ENCODE data around the gene RTN4RL1.

RTN4RL1 gene

GRCh38 chr17:1912146-1912545 lies 113.0 kb downstream of the RTN4RL1 start:
- Histone ChIP-seq H3K79me2 (ENCODE audit: control insufficient read depth, low read length) (no peaks in the 10 kb centered on the region), H3K27ac (ENCODE audit: low read depth, low read length) (no peak overlapping the region), H3K27me3 (ENCODE audit: control insufficient read depth, low read length) (peaks cover 23% of the 10 kb centered on the region), H3K4me2 (ENCODE audit: low read length) (no peak overlapping the region), H3K4me3 (ENCODE audit: low read length) (no peak overlapping the region), H3K36me3 (ENCODE audit: control insufficient read depth, low read length) (no peaks in the 10 kb centered on the region), H3F3A (ENCODE audit: control insufficient read depth, insufficient read depth) (no peaks in the 10 kb centered on the region), H3K9me2 (replicated peaks; ENCODE audit: control insufficient read depth, low read length) (no peaks in the 10 kb centered on the region), H3K9me3 (ENCODE audit: control insufficient read depth, insufficient read depth, low read length) (no peaks in the 10 kb centered on the region), H4K20me1 (ENCODE audit: control insufficient read depth, insufficient read depth, low read depth, low read length) (no peaks in the 10 kb centered on the region), H3K4me1 (ENCODE audit: control insufficient read depth, low read length) (peaks cover 25% of the 10 kb centered on the region)
- TF ChIP-seq EZH2phosphoT487 (IDR thresholded peaks at IDR 0.05; ENCODE audit: borderline replicate concordance, low read length): no peak
- TF ChIP-seq CTCF (IDR thresholded peaks at IDR 0.05; ENCODE audit: low read depth, low read length, poor library complexity, severe bottlenecking): no peak

DNA sequence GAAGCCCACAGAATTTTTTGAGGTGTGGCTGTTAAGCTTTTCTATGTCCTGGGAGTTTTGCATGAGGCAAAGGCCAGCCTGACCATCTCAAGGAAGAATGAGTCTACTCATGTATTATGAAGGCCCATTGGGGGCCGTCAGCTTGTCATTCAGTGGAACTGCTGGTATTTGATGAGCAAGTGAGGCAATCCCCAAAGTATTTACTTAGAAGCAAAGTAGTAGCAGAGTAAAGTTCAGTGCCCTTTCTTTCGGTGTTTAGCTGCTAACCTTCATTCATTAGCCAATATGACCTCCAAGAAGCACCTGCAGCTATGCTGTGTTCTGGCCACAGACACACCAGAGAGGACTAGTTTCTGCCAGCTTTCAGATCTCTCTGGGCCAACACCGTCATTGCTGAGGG lies 115.1 kb downstream of the RTN4RL1 start:
- Histone ChIP-seq H3K4me2 (ENCODE audit: low read length) (no peak overlapping the region), H3K9me2 (replicated peaks; ENCODE audit: control insufficient read depth, low read length) (no peaks in the 10 kb centered on the region), H3K79me2 (ENCODE audit: control insufficient read depth, low read length) (no peaks in the 10 kb centered on the region)

GRCh38 chr17:1908699-1909309 lies 116.3 kb downstream of the RTN4RL1 start:
- H3K36me3 ChIP-seq (ENCODE audit: control insufficient read depth, low read length): no peaks in the 10 kb centered on the region
- no peaks in the 10 kb centered on the region for H4K20me1 ChIP-seq (ENCODE audit: control insufficient read depth, insufficient read depth, low read depth, low read length)
- no peak overlapping the region for H3K27ac ChIP-seq (ENCODE audit: low read depth, low read length)
- peaks cover 23% of the 10 kb centered on the region for H3K27me3 ChIP-seq (ENCODE audit: control insufficient read depth, low read length)
- H3K9me3 ChIP-seq (ENCODE audit: control insufficient read depth, insufficient read depth, low read length): no peaks in the 10 kb centered on the region
- H3K4me3 ChIP-seq (ENCODE audit: low read length): peak overlapping the region; percentile 39
- TF ChIP-seq EZH2phosphoT487 (IDR thresholded peaks at IDR 0.05; ENCODE audit: borderline replicate concordance, low read length) (no peak), CTCF (IDR thresholded peaks at IDR 0.05; ENCODE audit: low read depth, low read length, poor library complexity, severe bottlenecking) (peak; percentile 71)
- H3K4me1 ChIP-seq (ENCODE audit: control insufficient read depth, low read length): peaks cover 38% of the 10 kb centered on the region
- no peaks in the 10 kb centered on the region for H3K79me2 ChIP-seq (ENCODE audit: control insufficient read depth, low read length)
- H3K4me2 ChIP-seq (ENCODE audit: low read length): peak overlapping the region; percentile 61
- H3F3A ChIP-seq (ENCODE audit: control insufficient read depth, insufficient read depth): peaks cover 6% of the 10 kb centered on the region; the same call in 1 of the 2 replicates
- H3K9me2 ChIP-seq (replicated peaks; ENCODE audit: control insufficient read depth, low read length): no peaks in the 10 kb centered on the region

More for the DNA sequence above, 115.1 kb downstream of the RTN4RL1 start:
- Histone ChIP-seq H3F3A (ENCODE audit: control insufficient read depth, insufficient read depth) (no peaks in the 10 kb centered on the region), H3K9me3 (ENCODE audit: control insufficient read depth, insufficient read depth, low read length) (no peaks in the 10 kb centered on the region), H3K36me3 (ENCODE audit: control insufficient read depth, low read length) (no peaks in the 10 kb centered on the region), H3K27ac (ENCODE audit: low read depth, low read length) (no peak overlapping the region), H3K4me3 (ENCODE audit: low read length) (no peak overlapping the region), H3K27me3 (ENCODE audit: control insufficient read depth, low read length) (peaks cover 23% of the 10 kb centered on the region), H4K20me1 (ENCODE audit: control insufficient read depth, insufficient read depth, low read depth, low read length) (no peaks in the 10 kb centered on the region), H3K4me1 (ENCODE audit: control insufficient read depth, low read length) (peaks cover 26% of the 10 kb centered on the region)
- TF ChIP-seq EZH2phosphoT487 (IDR thresholded peaks at IDR 0.05; ENCODE audit: borderline replicate concordance, low read length) (no peak), CTCF (IDR thresholded peaks at IDR 0.05; ENCODE audit: low read depth, low read length, poor library complexity, severe bottlenecking) (no peak)
